ENCODE measurements around the gene WNT7A. TPM values are rescaled to one million over a fixed set of nuclear protein-coding genes. Genes with fewer than 3 reads are reported as not detected.

The WNT7A gene
- total RNA-seq, 1 donor from 2014 or later, result not detected

- Mint-ChIP-seq H3K4me1 (ENCODE audit: low read depth, unreplicated experiment) (no peaks in the 10 kb centered on the region), H3K9me3 (ENCODE audit: unreplicated experiment) (peaks cover 4% of the 10 kb centered on the region), H3K27me3 (ENCODE audit: unreplicated experiment) (peaks cover 5% of the 10 kb centered on the region), H3K27ac (ENCODE audit: unreplicated experiment) (no peak overlapping the region), H3K4me3 (ENCODE audit: unreplicated experiment) (no peak overlapping the region), H3K36me3 (ENCODE audit: unreplicated experiment) (no peaks in the 10 kb centered on the region)
- TF ChIP-seq CTCF (IDR thresholded peaks at IDR 0.05; ENCODE audit: partially characterized antibody, unreplicated experiment), result no peak
- DNase-seq, result no peak
Observed at GRCh38 chr3:13835246-13835645, 44.6 kb downstream of the WNT7A start.

- Mint-ChIP-seq H3K4me1 (ENCODE audit: low read depth, unreplicated experiment) (no peaks in the 10 kb centered on the region), H3K9me3 (ENCODE audit: unreplicated experiment) (peaks cover 8% of the 10 kb centered on the region), H3K36me3 (ENCODE audit: unreplicated experiment) (no peaks in the 10 kb centered on the region), H3K27ac (ENCODE audit: unreplicated experiment) (no peak overlapping the region), H3K4me3 (ENCODE audit: unreplicated experiment) (no peak overlapping the region), H3K27me3 (ENCODE audit: unreplicated experiment) (peaks cover 5% of the 10 kb centered on the region)
- no peak for TF ChIP-seq CTCF (IDR thresholded peaks at IDR 0.05; ENCODE audit: partially characterized antibody, unreplicated experiment)
- DNase-seq, result no peak
Observed at GRCh38 chr3:13834258-13835035, 45.4 kb downstream of the WNT7A start.

- no peak for DNase-seq
- Mint-ChIP-seq H3K4me3 (ENCODE audit: unreplicated experiment) (no peak overlapping the region), H3K27me3 (ENCODE audit: unreplicated experiment) (peaks cover 7% of the 10 kb centered on the region), H3K36me3 (ENCODE audit: unreplicated experiment) (peaks cover 5% of the 10 kb centered on the region), H3K9me3 (ENCODE audit: unreplicated experiment) (peaks cover 10% of the 10 kb centered on the region), H3K27ac (ENCODE audit: unreplicated experiment) (no peak overlapping the region), H3K4me1 (ENCODE audit: low read depth, unreplicated experiment) (no peaks in the 10 kb centered on the region)
- no peak for TF ChIP-seq CTCF (IDR thresholded peaks at IDR 0.05; ENCODE audit: partially characterized antibody, unreplicated experiment)
Observed at GRCh38 chr3:13833506-13834257, 46.2 kb downstream of the WNT7A start.

GRCh38 chr3:13832130-13832529, 47.7 kb downstream of the WNT7A start:
- no peak overlapping the region for H3K27ac Mint-ChIP-seq (ENCODE audit: unreplicated experiment)

More at GRCh38 chr3:13832130-13832529, 47.7 kb downstream of the WNT7A start:
- no peak for DNase-seq
- no peak overlapping the region for H3K4me3 Mint-ChIP-seq (ENCODE audit: unreplicated experiment)
- TF ChIP-seq CTCF (IDR thresholded peaks at IDR 0.05; ENCODE audit: partially characterized antibody, unreplicated experiment), result no peak
- H3K36me3 Mint-ChIP-seq (ENCODE audit: unreplicated experiment), result peaks cover 5% of the 10 kb centered on the region
- H3K4me1 Mint-ChIP-seq (ENCODE audit: low read depth, unreplicated experiment), result no peaks in the 10 kb centered on the region
- peaks cover 10% of the 10 kb centered on the region for H3K9me3 Mint-ChIP-seq (ENCODE audit: unreplicated experiment)
- peaks cover 7% of the 10 kb centered on the region for H3K27me3 Mint-ChIP-seq (ENCODE audit: unreplicated experiment)
